Pulmonary artery endothelial cell (primary cell): ENCODE results near the gene NOTCH4. TPM values are rescaled to one million over a fixed set of nuclear protein-coding genes. Genes with fewer than 3 reads are reported as not detected.
"Not testable (repeated sequence)": the region's sequence is repeated elsewhere in the genome, so short reads cannot be mapped to it uniquely, and the experiment has no call there.

Source experiments
- DNase-seq: peaks from one replicate; pipeline ENCODE4 v3.0.0-alpha.2; 2011; ENCODE audit warnings: low read depth, low spot score
- total RNA-seq: library from RNA; depleted of rRNA; stranded (reverse); fragments of >200 nt; gene quantifications from 2 replicates; pipeline ENCODE4 v1.2.3, GENCODE V29; 2014

The NOTCH4 gene
- total RNA-seq, 1 donor from 2014 or later, result 25.0 TPM

GRCh38 chr6:32194825-32195651 lies 28.8 kb downstream of the NOTCH4 start:
- no peak for DNase-seq

DNA sequence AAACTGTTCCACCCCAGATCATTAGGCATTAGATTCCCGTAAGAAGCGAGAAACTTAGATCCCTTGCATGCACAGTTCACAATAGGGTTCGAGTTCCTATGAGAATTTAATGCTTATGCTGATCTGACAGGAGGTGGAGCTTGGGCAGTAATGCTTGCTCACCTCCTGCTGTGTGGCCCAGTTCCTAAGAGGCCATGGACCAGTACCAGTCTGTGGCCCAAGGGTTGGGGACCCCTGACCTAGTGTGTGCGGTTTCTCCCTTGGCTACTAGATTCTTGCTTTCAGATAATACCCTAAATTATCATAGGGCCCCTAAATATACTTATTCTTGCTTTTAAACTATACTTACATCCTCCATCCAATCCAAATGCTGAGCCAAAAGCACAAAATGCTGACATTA lies 29.5 kb downstream of the NOTCH4 start:
- no peak for DNase-seq

GRCh38 chr6:32193096-32193495 lies 30.8 kb downstream of the NOTCH4 start:
- DNase-seq, result not testable (repeated sequence)

DNA sequence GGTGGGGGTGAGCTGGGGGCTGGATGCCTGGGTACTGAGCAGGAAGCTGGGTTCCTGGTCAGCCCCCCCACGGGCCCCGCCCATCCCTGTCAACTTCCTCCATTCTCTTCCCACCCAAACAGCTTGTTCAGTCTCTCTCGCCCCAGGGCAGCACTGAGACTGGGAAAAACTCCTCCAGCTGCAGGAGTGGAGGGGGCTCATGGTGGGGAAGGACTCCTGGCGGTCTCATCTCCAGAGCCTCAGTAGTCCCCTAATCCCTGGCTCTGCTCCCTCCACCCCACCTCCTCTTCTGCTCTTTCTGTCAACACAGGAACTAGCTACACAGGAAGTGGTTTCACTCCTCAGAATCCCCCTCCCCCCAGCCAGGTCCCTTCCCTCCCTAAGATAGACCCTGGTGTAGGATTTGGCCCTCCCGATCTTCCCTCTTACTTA lies 31.2 kb downstream of the NOTCH4 start, which contains the start of gene GPSM3:
Gene GPSM3 (minus strand): TSS at position 36 of the 432 bp plus-strand sequence. CDS start 130 bp downstream, outside the sequence.
- no peak for DNase-seq

DNA sequence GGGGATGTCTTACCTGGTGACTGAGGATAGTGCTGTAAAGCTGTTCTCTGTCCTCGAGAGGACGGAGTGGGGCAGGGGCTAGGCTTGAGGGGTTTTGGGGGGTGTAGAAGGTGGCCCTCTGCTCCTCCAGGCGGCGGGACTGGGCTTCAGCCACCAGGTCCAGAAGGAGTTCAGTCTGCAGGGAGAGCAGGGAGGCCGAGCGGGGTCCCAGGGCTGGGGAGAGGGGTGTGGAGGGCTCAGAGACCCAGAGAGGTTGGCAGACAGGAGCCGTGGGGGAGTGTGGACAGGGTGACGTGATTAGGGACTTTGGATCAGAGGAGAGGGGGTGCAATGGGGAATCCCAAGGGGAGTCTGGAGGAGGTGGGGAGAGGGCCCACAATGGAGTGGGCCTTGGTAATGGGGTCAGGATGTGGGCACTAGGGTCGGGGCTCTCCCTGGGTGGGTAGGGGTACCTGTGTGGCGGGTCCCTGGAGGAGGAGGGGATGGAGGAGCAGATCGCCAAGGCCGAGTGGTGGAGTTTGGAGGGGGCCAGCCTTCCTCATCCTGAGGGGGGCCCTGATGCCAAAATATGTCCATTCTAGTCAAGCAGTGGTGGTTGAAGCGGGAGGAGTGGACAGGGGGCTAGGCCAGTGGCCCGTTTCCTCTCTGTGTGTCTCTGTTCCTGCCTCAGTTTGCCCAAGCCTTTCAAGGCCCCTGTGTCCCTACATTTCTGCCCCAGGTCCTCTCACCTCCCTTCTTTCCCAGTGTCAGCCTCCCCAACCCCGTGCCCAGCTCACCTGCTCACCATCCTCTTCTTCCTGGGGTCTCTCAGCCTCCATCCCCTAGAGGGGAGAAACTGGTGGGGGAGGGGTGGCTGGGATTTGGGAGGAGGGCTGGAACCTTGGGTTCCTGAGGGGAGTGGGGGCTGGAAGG lies 31.9 kb downstream of the NOTCH4 start:
- no peak for DNase-seq

DNA sequence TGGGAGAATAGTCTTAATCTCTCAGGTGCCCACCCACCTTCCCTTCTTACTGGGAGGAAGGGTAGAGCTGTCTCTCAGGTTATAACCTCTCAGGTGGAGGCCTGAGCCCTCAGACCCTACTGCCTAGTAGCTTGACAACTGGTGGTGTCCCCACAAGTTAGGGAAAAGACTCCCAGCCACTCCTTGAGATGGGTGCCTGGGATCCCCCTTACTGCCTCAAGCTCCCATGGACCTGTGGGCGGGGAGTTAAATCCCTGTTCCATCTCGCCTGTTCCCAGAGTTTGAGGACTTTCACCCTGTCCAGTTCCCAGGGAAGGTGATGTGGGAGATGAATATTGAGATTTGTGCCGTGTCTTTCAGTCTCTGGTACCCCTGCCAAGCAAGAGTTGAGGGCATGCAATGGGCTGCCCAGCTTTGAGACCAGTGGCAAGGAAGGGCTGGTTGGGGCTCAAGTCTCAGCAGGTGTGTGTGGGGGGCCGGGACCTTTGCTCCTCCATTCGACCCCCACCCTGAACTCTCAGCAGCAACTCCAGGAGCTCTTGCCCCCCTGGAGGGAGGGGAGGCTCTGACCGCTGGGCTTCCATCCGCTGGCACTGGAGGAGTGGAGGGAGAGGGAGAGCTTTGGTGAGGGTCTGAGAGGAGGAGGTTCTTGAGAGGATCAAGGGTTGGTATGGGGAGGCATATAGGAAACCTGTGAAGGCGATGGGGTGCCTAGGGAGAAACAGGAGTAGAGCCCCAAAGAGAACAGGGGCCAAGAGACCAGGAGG lies 32.8 kb downstream of the NOTCH4 start:
- no peak for DNase-seq

- peak; percentile 85 for DNase-seq
Measured at GRCh38 chr6:32190054-32190851, 33.6 kb downstream of the NOTCH4 start, which contains the start of gene PBX2. Gene PBX2, minus strand, starts transcription at chr6:32190202. Its CDS starts 287 bp downstream, at chr6:32189915.

DNA sequence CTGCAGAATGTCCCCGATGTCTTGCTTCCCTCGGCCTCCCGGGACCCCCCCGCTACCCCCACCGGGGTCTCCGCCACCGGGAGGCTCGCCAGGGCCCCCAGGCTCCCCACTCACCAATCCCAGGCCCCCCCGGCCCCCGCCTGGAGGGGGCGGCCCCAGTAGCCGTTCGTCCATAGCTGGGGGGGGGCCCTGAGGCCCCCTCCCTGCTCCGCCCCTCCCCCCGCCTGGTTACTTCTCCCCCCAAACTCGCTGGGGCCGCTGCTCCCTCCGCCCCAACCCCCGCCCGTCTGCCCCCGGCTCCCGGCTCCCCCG lies 34.2 kb downstream of the NOTCH4 start:
- DNase-seq, result no peak

- DNase-seq, result no peak
Measured at GRCh38 chr6:32189069-32189741, 34.7 kb downstream of the NOTCH4 start.

- DNase-seq, result no peak
Measured at GRCh38 chr6:32188381-32189068, 35.3 kb downstream of the NOTCH4 start.

DNA sequence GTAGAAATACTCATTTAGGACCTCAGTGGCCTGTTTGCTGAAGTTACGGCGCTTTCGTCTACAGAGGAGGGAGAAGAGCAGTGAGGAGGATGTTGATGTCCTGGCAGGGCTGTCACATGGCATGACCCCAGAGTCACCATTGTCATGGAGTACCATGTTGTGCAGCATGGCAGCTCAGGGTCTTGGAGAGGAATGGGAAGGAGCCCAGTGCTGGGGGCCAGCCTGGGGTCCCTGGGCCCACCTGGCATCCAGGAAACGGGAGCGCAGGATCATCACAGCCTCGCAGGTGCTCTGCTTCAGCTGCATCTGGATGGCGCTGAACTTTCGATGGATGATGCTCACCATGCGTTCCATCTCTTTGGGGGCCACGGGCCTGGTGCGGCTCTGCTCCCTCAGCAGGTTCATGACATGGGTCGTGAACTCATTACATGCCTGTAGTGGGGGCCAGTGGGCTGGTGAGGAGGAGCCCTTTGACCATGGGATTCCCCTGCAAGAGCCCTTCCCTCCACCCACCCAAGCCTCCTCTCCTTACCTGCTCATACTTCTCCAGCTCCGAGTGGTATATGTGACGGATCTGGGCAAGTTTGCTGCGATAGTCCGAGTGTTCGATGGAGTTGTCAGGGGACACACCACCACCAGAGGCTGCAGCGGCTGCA lies 36.0 kb downstream of the NOTCH4 start:
- DNase-seq, result not testable (repeated sequence)

GRCh38 chr6:32187009-32187709 lies 36.7 kb downstream of the NOTCH4 start:
- no peak for DNase-seq

DNA sequence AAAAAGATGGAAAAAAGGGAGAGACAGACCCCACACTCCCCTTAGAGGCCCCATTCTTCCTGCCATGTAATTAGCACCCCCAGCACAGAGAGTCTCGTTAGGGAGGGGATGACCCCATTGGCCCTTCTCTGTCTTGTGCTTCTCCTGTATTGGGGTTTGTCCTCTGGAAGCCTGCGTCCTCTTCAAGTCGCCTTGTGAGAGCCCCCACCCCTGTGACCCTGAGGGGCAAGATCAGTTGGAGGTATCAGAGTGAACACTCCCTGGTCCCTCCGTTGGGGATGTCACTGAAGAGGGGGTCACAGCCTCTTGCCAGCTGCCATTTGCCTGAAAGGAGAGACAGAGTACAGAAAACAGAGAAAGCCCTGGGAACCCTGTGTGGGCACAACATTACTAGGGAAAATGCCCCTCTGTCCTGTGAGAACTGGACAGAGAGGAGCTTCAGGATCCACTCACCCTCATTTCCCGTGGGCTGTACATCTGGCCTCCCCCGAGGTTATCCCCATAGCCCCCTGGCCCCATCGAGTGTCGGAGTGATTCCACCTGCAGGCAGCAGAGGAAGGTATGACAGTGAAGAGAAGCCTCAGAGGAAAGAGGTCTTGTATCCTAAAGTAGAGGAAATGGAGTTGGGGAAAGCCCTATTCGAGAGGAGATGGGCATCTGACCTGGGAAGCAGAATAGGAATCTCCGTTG lies 37.6 kb downstream of the NOTCH4 start:
- not testable (repeated sequence) for DNase-seq

DNA sequence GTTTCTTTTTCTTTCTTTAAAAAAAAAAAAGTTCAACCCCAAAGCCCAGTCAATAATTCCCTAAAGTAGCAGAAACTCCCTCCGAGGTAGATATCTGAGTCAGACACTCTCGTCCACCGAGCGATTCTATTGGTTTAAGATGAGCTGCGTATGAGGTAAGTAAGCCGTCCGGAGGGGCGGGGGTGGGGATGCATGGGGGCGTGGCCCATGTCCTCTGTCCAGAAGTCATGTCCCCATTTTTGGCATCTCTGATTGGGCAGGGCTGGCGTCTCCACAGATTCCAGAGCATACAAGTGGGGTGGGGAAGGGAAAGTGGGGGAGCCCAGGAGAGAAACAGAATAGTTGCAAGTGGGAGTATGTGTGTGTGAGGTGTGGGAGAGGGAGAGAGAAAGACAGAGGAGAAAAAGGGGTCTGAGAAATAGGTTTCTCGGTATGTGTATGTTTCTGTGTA lies 38.2 kb downstream of the NOTCH4 start:
- not testable (repeated sequence) for DNase-seq

DNA sequence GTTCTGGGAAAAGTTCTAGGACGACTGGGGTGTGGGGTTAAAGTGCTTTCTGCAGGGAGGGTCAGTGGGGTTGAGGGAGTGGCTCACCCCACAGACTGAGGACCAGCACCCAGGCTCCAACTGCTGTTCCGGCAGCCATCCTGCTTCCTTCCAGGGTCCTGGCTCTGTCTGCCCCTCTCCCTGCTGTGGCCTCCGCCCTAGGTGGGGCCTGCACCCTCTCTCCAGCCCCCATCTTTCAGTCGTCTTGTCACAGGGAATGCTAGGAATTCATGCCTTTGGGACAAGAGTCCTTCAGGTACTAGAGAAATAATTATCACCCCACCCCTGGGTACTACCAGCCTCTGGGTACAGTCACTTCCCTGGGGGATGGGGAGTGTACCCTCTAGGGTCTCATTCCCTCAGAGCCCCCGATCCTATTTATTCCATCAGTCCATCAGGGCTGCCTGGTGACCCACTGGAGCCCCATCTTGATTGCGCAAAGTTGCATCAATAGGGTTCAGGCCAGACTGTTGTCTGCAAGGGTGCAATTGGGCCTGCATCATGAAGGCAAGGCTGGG lies 39.7 kb downstream of the NOTCH4 start, which contains the start of gene AGER:
Gene AGER (minus strand): TSS at position 170 of the 557 bp plus-strand sequence. CDS start 31 bp downstream, at position 139.
- DNase-seq, result no peak

DNA sequence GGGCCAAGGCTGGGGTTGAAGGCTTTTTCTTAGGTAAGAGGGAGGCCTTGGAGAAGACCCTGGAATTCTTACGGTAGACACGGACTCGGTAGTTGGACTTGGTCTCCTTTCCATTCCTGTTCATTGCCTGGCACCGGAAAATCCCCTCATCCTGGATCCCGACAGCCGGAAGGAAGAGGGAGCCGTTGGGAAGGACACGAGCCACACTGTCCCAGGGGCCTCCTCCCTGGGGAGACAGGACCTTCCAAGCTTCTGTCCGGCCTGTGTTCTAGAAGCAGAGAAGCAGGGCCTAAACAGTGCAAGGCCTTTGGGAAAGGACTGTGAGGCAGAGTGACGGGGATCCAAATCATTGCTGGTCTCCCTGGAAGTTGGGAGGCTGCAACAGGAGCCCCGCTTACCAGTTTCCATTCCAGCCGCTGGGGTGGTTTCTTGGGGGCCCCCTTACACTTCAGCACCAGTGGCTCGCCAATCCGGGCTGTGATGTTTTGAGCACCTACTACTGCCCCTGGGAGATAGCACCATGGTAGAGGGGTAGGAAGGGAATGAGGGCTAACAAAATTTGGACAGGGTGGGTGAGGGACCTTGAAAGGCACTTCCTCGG lies 40.3 kb downstream of the NOTCH4 start:
- DNase-seq, result no peak

DNA sequence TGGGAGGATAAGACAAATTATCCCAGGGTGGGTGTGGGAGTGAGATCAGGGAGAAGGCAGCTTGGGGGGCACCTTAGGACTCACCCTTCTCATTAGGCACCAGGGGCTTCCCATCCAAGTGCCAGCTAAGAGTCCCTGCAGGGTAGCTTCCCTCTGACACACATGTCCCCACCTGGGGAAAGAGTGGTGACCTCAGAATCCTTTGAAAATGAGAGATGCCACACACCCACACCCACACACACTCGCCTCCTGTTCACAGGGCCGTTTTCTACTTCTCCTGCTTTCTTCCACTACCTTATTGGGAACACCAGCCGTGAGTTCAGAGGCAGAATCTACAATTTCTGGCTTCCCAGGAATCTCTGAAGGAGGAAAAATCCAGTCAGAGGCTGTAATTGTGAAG lies 40.8 kb downstream of the NOTCH4 start:
- no peak for DNase-seq
